ENCODE data around the gene SEMA4G. TPM values are rescaled to one million over a fixed set of nuclear protein-coding genes. Genes with fewer than 3 reads are reported as not detected.
A peak's percentile ranks its signal among the peaks of the same experiment; 100 is the strongest.

Gene SEMA4G
- total RNA-seq (1 to 10 TPM; 1.5 to 4.2 TPM), polyA plus RNA-seq (1 to 10 TPM; 2.1 to 7.5 TPM)
- long read RNA-seq, donor 1, partial matches to known transcripts: 0 of 2 reads
- long read RNA-seq, donor 1, other reads (novel, unspliced or antisense): 2 of 2 reads
- long read RNA-seq, donor 2, partial matches to known transcripts: 0 of 6 reads
- long read RNA-seq, donor 2, other reads (novel, unspliced or antisense): 6 of 6 reads

GRCh38 chr10:100969187-100970075, at the start of gene SEMA4G:
SEMA4G (plus strand) TSS chr10:100969504; CDS start chr10:100972913, 3,409 bp downstream.
- Histone ChIP-seq H3K27ac (ENCODE audit: low read depth in 1 of 2, low read length in 2 of 2) (no peak within 1 kb of the TSS), H3K9me3 (ENCODE audit: control insufficient read depth, low read length) (no peaks in the 10 kb centered on the region), H3K4me3 (ENCODE audit: low read length in 2 of 2) (peak within 1 kb of the TSS; percentile 27 to 35), H3K27me3 (ENCODE audit: control insufficient read depth in 1 of 2, insufficient read depth in 2 of 2, low read length in 1 of 2) (no peaks in the 10 kb centered on the region), H3K36me3 (ENCODE audit: control insufficient read depth in 1 of 2, insufficient read depth in 2 of 2, low read length in 1 of 2) (no peaks in the 10 kb centered on the region), H3K4me1 (ENCODE audit: control insufficient read depth in 1 of 2, insufficient read depth in 2 of 2, low read length in 2 of 2) (no peaks in the 10 kb centered on the region)
- WGBS, 2 donors: 2 to 3% methylated on average over 47 to 70 of the region's 70 CpGs
- DNase-seq (peak in 1 of 2 donors; percentile 85), ATAC-seq (ENCODE audit: low FRiP score) (peak; percentile 64)
- intact Hi-C loops (cut with DNase I): no loop called here

GRCh38 chr10:100923580-100923979, 45.7 kb upstream of the SEMA4G start:
- Histone ChIP-seq H3K36me3 (ENCODE audit: control insufficient read depth in 1 of 2, insufficient read depth in 2 of 2, low read length in 1 of 2) (peaks cover 4 to 8% of the 10 kb centered on the region in 2 donors), H3K4me3 (ENCODE audit: low read length in 2 of 2) (no peak overlapping the region), H3K9me3 (ENCODE audit: control insufficient read depth, low read length) (no peaks in the 10 kb centered on the region), H3K27me3 (ENCODE audit: control insufficient read depth in 1 of 2, insufficient read depth in 2 of 2, low read length in 1 of 2) (no peaks in the 10 kb centered on the region), H3K4me1 (ENCODE audit: control insufficient read depth in 1 of 2, insufficient read depth in 2 of 2, low read length in 2 of 2) (no peaks in the 10 kb centered on the region), H3K27ac (ENCODE audit: low read depth in 1 of 2, low read length in 2 of 2) (no peak overlapping the region)
- DNase-seq (no peak), ATAC-seq (ENCODE audit: low FRiP score) (no peak)
- intact Hi-C loops (cut with DNase I): no loop called here

- intact Hi-C loops (cut with DNase I): no loop called here
- 88 to 94% methylated on average over 5 of the region's 5 CpGs for WGBS, 2 donors
- DNase-seq (no peak), ATAC-seq (ENCODE audit: low FRiP score) (no peak)
- Histone ChIP-seq H3K27ac (ENCODE audit: low read depth in 1 of 2, low read length in 2 of 2) (no peak overlapping the region), H3K4me1 (ENCODE audit: control insufficient read depth in 1 of 2, insufficient read depth in 2 of 2, low read length in 2 of 2) (no peaks in the 10 kb centered on the region), H3K36me3 (ENCODE audit: control insufficient read depth in 1 of 2, insufficient read depth in 2 of 2, low read length in 1 of 2) (peaks cover 8 to 13% of the 10 kb centered on the region in 2 donors), H3K27me3 (ENCODE audit: control insufficient read depth in 1 of 2, insufficient read depth in 2 of 2, low read length in 1 of 2) (no peaks in the 10 kb centered on the region), H3K9me3 (ENCODE audit: control insufficient read depth, low read length) (no peaks in the 10 kb centered on the region), H3K4me3 (ENCODE audit: low read length in 2 of 2) (no peak overlapping the region)
These were observed 42.0 kb upstream of the SEMA4G start for GRCh38 chr10:100927266-100927665.

GRCh38 chr10:100928039-100928438, 41.3 kb upstream of the SEMA4G start:
- no peaks in the 10 kb centered on the region for H3K9me3 ChIP-seq (ENCODE audit: control insufficient read depth, low read length)
- no peak overlapping the region for H3K27ac ChIP-seq (ENCODE audit: low read depth in 1 of 2, low read length in 2 of 2)
- no peak for DNase-seq
- peaks cover 8 to 13% of the 10 kb centered on the region in 2 donors for H3K36me3 ChIP-seq (ENCODE audit: control insufficient read depth in 1 of 2, insufficient read depth in 2 of 2, low read length in 1 of 2)
- WGBS, 2 donors: 40% methylated on average over 1 of the region's 1 CpG; no CpG with 5 or more reads in 1 of the 2 donors
- no peak for ATAC-seq (ENCODE audit: low FRiP score)
- H3K4me1 ChIP-seq (ENCODE audit: control insufficient read depth in 1 of 2, insufficient read depth in 2 of 2, low read length in 2 of 2): no peaks in the 10 kb centered on the region
- intact Hi-C loops (cut with DNase I): no loop called here
- H3K27me3 ChIP-seq (ENCODE audit: control insufficient read depth in 1 of 2, insufficient read depth in 2 of 2, low read length in 1 of 2): no peaks in the 10 kb centered on the region
- H3K4me3 ChIP-seq (ENCODE audit: low read length in 2 of 2): no peak overlapping the region

GRCh38 chr10:100930368-100930767, 38.9 kb upstream of the SEMA4G start:
- H3K4me3 ChIP-seq (ENCODE audit: low read length in 2 of 2): no peak overlapping the region
- peaks cover 5 to 8% of the 10 kb centered on the region in 2 donors for H3K36me3 ChIP-seq (ENCODE audit: control insufficient read depth in 1 of 2, insufficient read depth in 2 of 2, low read length in 1 of 2)
- H3K4me1 ChIP-seq (ENCODE audit: control insufficient read depth in 1 of 2, insufficient read depth in 2 of 2, low read length in 2 of 2): no peaks in the 10 kb centered on the region
- DNase-seq (no peak), ATAC-seq (ENCODE audit: low FRiP score) (no peak)
- intact Hi-C loops (cut with DNase I): no loop called here
- H3K27me3 ChIP-seq (ENCODE audit: control insufficient read depth in 1 of 2, insufficient read depth in 2 of 2, low read length in 1 of 2): no peaks in the 10 kb centered on the region
- no peaks in the 10 kb centered on the region for H3K9me3 ChIP-seq (ENCODE audit: control insufficient read depth, low read length)
- H3K27ac ChIP-seq (ENCODE audit: low read depth in 1 of 2, low read length in 2 of 2): no peak overlapping the region

GRCh38 chr10:100934084-100934659, 35.1 kb upstream of the SEMA4G start:
- DNase-seq: no peak
- Histone ChIP-seq H3K27me3 (ENCODE audit: control insufficient read depth in 1 of 2, insufficient read depth in 2 of 2, low read length in 1 of 2) (no peaks in the 10 kb centered on the region), H3K4me3 (ENCODE audit: low read length in 2 of 2) (no peak overlapping the region), H3K4me1 (ENCODE audit: control insufficient read depth in 1 of 2, insufficient read depth in 2 of 2, low read length in 2 of 2) (no peaks in the 10 kb centered on the region), H3K36me3 (ENCODE audit: control insufficient read depth in 1 of 2, insufficient read depth in 2 of 2, low read length in 1 of 2) (peaks cover 5 to 7% of the 10 kb centered on the region in 2 donors), H3K9me3 (ENCODE audit: control insufficient read depth, low read length) (no peaks in the 10 kb centered on the region), H3K27ac (ENCODE audit: low read depth in 1 of 2, low read length in 2 of 2) (no peak overlapping the region)
- WGBS, 2 donors: 95% methylated on average over 3 of the region's 3 CpGs
- intact Hi-C loops (cut with DNase I): no loop called here
- ATAC-seq (ENCODE audit: low FRiP score): no peak

GRCh38 chr10:100939763-100940344, 29.4 kb upstream of the SEMA4G start:
- DNase-seq (no peak), ATAC-seq (ENCODE audit: low FRiP score) (no peak)
- intact Hi-C loops (cut with DNase I): no loop called here
- no peak overlapping the region for H3K27ac ChIP-seq (ENCODE audit: low read depth in 1 of 2, low read length in 2 of 2)
- peaks cover 3% of the 10 kb centered on the region in 2 donors for H3K36me3 ChIP-seq (ENCODE audit: control insufficient read depth in 1 of 2, insufficient read depth in 2 of 2, low read length in 1 of 2)
- no peak overlapping the region for H3K4me3 ChIP-seq (ENCODE audit: low read length in 2 of 2)
- H3K9me3 ChIP-seq (ENCODE audit: control insufficient read depth, low read length): no peaks in the 10 kb centered on the region
- H3K27me3 ChIP-seq (ENCODE audit: control insufficient read depth in 1 of 2, insufficient read depth in 2 of 2, low read length in 1 of 2): no peaks in the 10 kb centered on the region
- H3K4me1 ChIP-seq (ENCODE audit: control insufficient read depth in 1 of 2, insufficient read depth in 2 of 2, low read length in 2 of 2): no peaks in the 10 kb centered on the region

GRCh38 chr10:100942229-100942628, 27.1 kb upstream of the SEMA4G start:
- Histone ChIP-seq H3K27me3 (ENCODE audit: control insufficient read depth in 1 of 2, insufficient read depth in 2 of 2, low read length in 1 of 2) (no peaks in the 10 kb centered on the region), H3K4me1 (ENCODE audit: control insufficient read depth in 1 of 2, insufficient read depth in 2 of 2, low read length in 2 of 2) (no peaks in the 10 kb centered on the region), H3K36me3 (ENCODE audit: control insufficient read depth in 1 of 2, insufficient read depth in 2 of 2, low read length in 1 of 2) (peaks cover 3 to 5% of the 10 kb centered on the region in 2 donors), H3K4me3 (ENCODE audit: low read length in 2 of 2) (no peak overlapping the region), H3K27ac (ENCODE audit: low read depth in 1 of 2, low read length in 2 of 2) (no peak overlapping the region), H3K9me3 (ENCODE audit: control insufficient read depth, low read length) (no peaks in the 10 kb centered on the region)
- 93 to 94% methylated on average over 3 of the region's 3 CpGs for WGBS, 2 donors
- intact Hi-C loops (cut with DNase I): no loop called here
- DNase-seq (no peak), ATAC-seq (ENCODE audit: low FRiP score) (no peak)
